Activated CD4-positive, alpha-beta T cell treated with anti-CD3 and anti-CD28 coated beads, Interleukin-2, amount 10 ng/mL, durations not matched to agents 24 days and 14 days (primary cell): Measurements from ENCODE around the gene MGLL. TPM values are rescaled to one million over a fixed set of nuclear protein-coding genes. Genes with fewer than 3 reads are reported as not detected.
A peak's percentile ranks its signal among the peaks of the same experiment; 100 is the strongest.

Experiments
- DNase-seq: peaks from one replicate; pipeline ENCODE4 v3.0.0; 2022
- H3K27ac Mint-ChIP-seq: one replicate; pipeline ENCODE4 v1.8.0; 2022; ENCODE audit warnings: mild to moderate bottlenecking, mixed read lengths
- H3K27me3 Mint-ChIP-seq: one replicate; pipeline ENCODE4 v1.8.0; 2022; ENCODE audit warnings: mixed read lengths
- H3K36me3 Mint-ChIP-seq: one replicate; pipeline ENCODE4 v1.8.0; 2022; ENCODE audit warnings: low read depth, mild to moderate bottlenecking, mixed read lengths
- H3K4me1 Mint-ChIP-seq: one replicate; pipeline ENCODE4 v1.8.0; 2021; ENCODE audit warnings: mixed read lengths
- H3K4me3 Mint-ChIP-seq: one replicate; pipeline ENCODE4 v1.8.0; 2022; ENCODE audit warnings: mild to moderate bottlenecking, moderate library complexity, mixed read lengths
- H3K9me3 Mint-ChIP-seq: one replicate; pipeline ENCODE4 v1.8.0; 2021; ENCODE audit warnings: mixed read lengths
- intact Hi-C: fragments of 100-400 bp; cut with micrococcal nuclease; formaldehyde crosslinking; loops from one replicate; pipeline ENCODE4 v1.15.1; 2023
- total RNA-seq: library from RNA; stranded (reverse); gene quantifications from 2 replicates; pipeline ENCODE4 v1.2.3, GENCODE V29; 2022

MGLL gene
- total RNA-seq, 1 donor from 2014 or later: 2.3 TPM

GRCh38 chr3:127751163-127751621, 71.1 kb downstream of the MGLL start:
- no peak for DNase-seq
- no peaks in the 10 kb centered on the region for H3K36me3 Mint-ChIP-seq
- H3K27me3 Mint-ChIP-seq: peaks cover 16% of the 10 kb centered on the region
- intact Hi-C loops: loop anchor here (10.0 kb wide), 1 partner anchor 54 kb away; no protein-coding TSS in a partner anchor
- no peak overlapping the region for H3K4me3 Mint-ChIP-seq
- H3K4me1 Mint-ChIP-seq: peaks cover 36% of the 10 kb centered on the region
- no peaks in the 10 kb centered on the region for H3K9me3 Mint-ChIP-seq
- peak overlapping the region; percentile 16 for H3K27ac Mint-ChIP-seq

- peaks cover 18% of the 10 kb centered on the region for H3K27me3 Mint-ChIP-seq
- no peak for DNase-seq
- peak overlapping the region; percentile 67 for H3K27ac Mint-ChIP-seq
Observed at GRCh38 chr3:127750226-127751031, 71.9 kb downstream of the MGLL start.

GRCh38 chr3:127749787-127750225, 72.5 kb downstream of the MGLL start:
- Mint-ChIP-seq H3K9me3 (no peaks in the 10 kb centered on the region), H3K4me1 (peaks cover 24% of the 10 kb centered on the region), H3K4me3 (no peak overlapping the region), H3K27ac (peak overlapping the region; percentile 13), H3K27me3 (peaks cover 20% of the 10 kb centered on the region), H3K36me3 (no peaks in the 10 kb centered on the region)
- no peak for DNase-seq
- intact Hi-C loops: loop anchor here (10.0 kb wide), 1 partner anchor 55 kb away; no protein-coding TSS in a partner anchor

More at GRCh38 chr3:127750226-127751031, 71.9 kb downstream of the MGLL start:
- intact Hi-C loops: loop anchor here (10.0 kb wide), 1 partner anchor 54 kb away; no protein-coding TSS in a partner anchor
- no peak overlapping the region for H3K4me3 Mint-ChIP-seq
- no peaks in the 10 kb centered on the region for H3K9me3 Mint-ChIP-seq
- peaks cover 30% of the 10 kb centered on the region for H3K4me1 Mint-ChIP-seq
- no peaks in the 10 kb centered on the region for H3K36me3 Mint-ChIP-seq

GRCh38 chr3:127749361-127749760, 73.0 kb downstream of the MGLL start:
- Mint-ChIP-seq H3K4me3 (no peak overlapping the region), H3K27ac (no peak overlapping the region), H3K36me3 (no peaks in the 10 kb centered on the region), H3K9me3 (no peaks in the 10 kb centered on the region), H3K4me1 (peaks cover 20% of the 10 kb centered on the region), H3K27me3 (peaks cover 20% of the 10 kb centered on the region)
- DNase-seq: no peak
- intact Hi-C loops: no loop called here

GRCh38 chr3:127748754-127749327, 73.5 kb downstream of the MGLL start:
- Mint-ChIP-seq H3K4me3 (no peak overlapping the region), H3K4me1 (peaks cover 14% of the 10 kb centered on the region), H3K9me3 (no peaks in the 10 kb centered on the region), H3K27me3 (peaks cover 24% of the 10 kb centered on the region), H3K27ac (no peak overlapping the region), H3K36me3 (no peaks in the 10 kb centered on the region)
- intact Hi-C loops: no loop called here
- no peak for DNase-seq

GRCh38 chr3:127747751-127748521, 74.4 kb downstream of the MGLL start:
- Mint-ChIP-seq H3K4me3 (no peak overlapping the region), H3K27ac (no peak overlapping the region)

GRCh38 chr3:127747066-127747465, 75.2 kb downstream of the MGLL start:
- intact Hi-C loops: no loop called here
- Mint-ChIP-seq H3K9me3 (no peaks in the 10 kb centered on the region), H3K4me3 (no peak overlapping the region), H3K36me3 (no peaks in the 10 kb centered on the region), H3K27me3 (peaks cover 19% of the 10 kb centered on the region), H3K27ac (no peak overlapping the region), H3K4me1 (peaks cover 13% of the 10 kb centered on the region)
- no peak for DNase-seq

More at GRCh38 chr3:127747751-127748521, 74.4 kb downstream of the MGLL start:
- Mint-ChIP-seq H3K36me3 (no peaks in the 10 kb centered on the region), H3K9me3 (no peaks in the 10 kb centered on the region), H3K4me1 (peaks cover 13% of the 10 kb centered on the region), H3K27me3 (peaks cover 22% of the 10 kb centered on the region)
- no peak for DNase-seq
- intact Hi-C loops: no loop called here

- no peak for DNase-seq
- intact Hi-C loops: no loop called here
- Mint-ChIP-seq H3K4me1 (peaks cover 13% of the 10 kb centered on the region), H3K27ac (no peak overlapping the region), H3K36me3 (no peaks in the 10 kb centered on the region), H3K27me3 (peaks cover 19% of the 10 kb centered on the region), H3K9me3 (no peaks in the 10 kb centered on the region), H3K4me3 (no peak overlapping the region)
Observed at GRCh38 chr3:127746400-127747057, 75.8 kb downstream of the MGLL start.

GRCh38 chr3:127745656-127746399, 76.5 kb downstream of the MGLL start:
- no peaks in the 10 kb centered on the region for H3K9me3 Mint-ChIP-seq
- intact Hi-C loops: no loop called here
- peaks cover 15% of the 10 kb centered on the region for H3K27me3 Mint-ChIP-seq
- no peak overlapping the region for H3K27ac Mint-ChIP-seq
- no peak for DNase-seq
- H3K4me3 Mint-ChIP-seq: no peak overlapping the region
- H3K4me1 Mint-ChIP-seq: peaks cover 10% of the 10 kb centered on the region
- no peaks in the 10 kb centered on the region for H3K36me3 Mint-ChIP-seq

- Mint-ChIP-seq H3K4me3 (no peak overlapping the region), H3K36me3 (no peaks in the 10 kb centered on the region), H3K27ac (no peak overlapping the region), H3K4me1 (peaks cover 3% of the 10 kb centered on the region), H3K27me3 (peaks cover 14% of the 10 kb centered on the region), H3K9me3 (no peaks in the 10 kb centered on the region)
- no peak for DNase-seq
- intact Hi-C loops: no loop called here
Observed at GRCh38 chr3:127744875-127745274, 77.4 kb downstream of the MGLL start.

GRCh38 chr3:127744253-127744815, 78.0 kb downstream of the MGLL start:
- no peaks in the 10 kb centered on the region for H3K9me3 Mint-ChIP-seq
- intact Hi-C loops: no loop called here
- H3K4me3 Mint-ChIP-seq: no peak overlapping the region
- DNase-seq: no peak
- H3K4me1 Mint-ChIP-seq: no peaks in the 10 kb centered on the region
- peaks cover 11% of the 10 kb centered on the region for H3K27me3 Mint-ChIP-seq
- no peak overlapping the region for H3K27ac Mint-ChIP-seq
- no peaks in the 10 kb centered on the region for H3K36me3 Mint-ChIP-seq

GRCh38 chr3:127743351-127744252, 78.7 kb downstream of the MGLL start:
- Mint-ChIP-seq H3K4me3 (no peak overlapping the region), H3K9me3 (no peaks in the 10 kb centered on the region), H3K4me1 (no peaks in the 10 kb centered on the region), H3K36me3 (no peaks in the 10 kb centered on the region), H3K27ac (no peak overlapping the region), H3K27me3 (peaks cover 11% of the 10 kb centered on the region)
- no peak for DNase-seq
- intact Hi-C loops: no loop called here
